ENCODE measurements around the gene GCLC. TPM values are rescaled to one million over a fixed set of nuclear protein-coding genes. Genes with fewer than 3 reads are reported as not detected.
A peak's percentile ranks its signal among the peaks of the same experiment; 100 is the strongest.
"Not testable (repeated sequence)": the region's sequence is repeated elsewhere in the genome, so short reads cannot be mapped to it uniquely, and the experiment has no call there.

Gene GCLC
- total RNA-seq, 1 donor from 2014 or later = 54.6 TPM

DNA sequence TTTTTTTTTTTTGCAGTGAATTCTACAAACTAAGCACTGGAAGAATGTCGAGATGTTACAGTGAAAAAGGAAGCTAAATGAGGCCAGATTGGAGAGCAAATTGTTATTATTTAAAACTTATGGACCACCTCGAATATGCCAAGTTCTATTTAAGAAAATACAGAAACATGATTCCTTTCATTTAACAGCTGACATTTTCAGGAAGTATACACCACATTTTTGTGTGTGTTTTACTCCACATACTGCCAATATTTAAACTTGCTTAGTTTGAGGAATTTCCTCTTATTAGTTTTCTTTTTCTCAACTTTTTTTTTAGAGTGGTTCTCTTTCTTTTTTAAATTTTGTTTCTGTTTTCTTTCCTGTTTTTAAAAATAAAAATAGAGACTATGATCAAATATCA lies 37.0 kb upstream of the GCLC start:
- H3K9me3 Mint-ChIP-seq = peaks cover 4% of the 10 kb centered on the region
- no peak for DNase-seq (ENCODE audit: extremely low spot score, unreplicated experiment)
- H3K36me3 Mint-ChIP-seq = no peaks in the 10 kb centered on the region
- H3K4me1 Mint-ChIP-seq (ENCODE audit: unreplicated experiment) = peaks cover 20% of the 10 kb centered on the region
- H3K27ac Mint-ChIP-seq = peak overlapping the region; percentile 71
- TF ChIP-seq CTCF (conservative IDR thresholded peaks at IDR 0.05) = no peak
- H3K4me3 Mint-ChIP-seq = no peak overlapping the region
- no peaks in the 10 kb centered on the region for H3K27me3 Mint-ChIP-seq

- peaks cover 20% of the 10 kb centered on the region for H3K4me1 Mint-ChIP-seq (ENCODE audit: unreplicated experiment)
- H3K36me3 Mint-ChIP-seq = no peaks in the 10 kb centered on the region
- peaks cover 4% of the 10 kb centered on the region for H3K9me3 Mint-ChIP-seq
- peak overlapping the region; percentile 71 for H3K27ac Mint-ChIP-seq
- no peaks in the 10 kb centered on the region for H3K27me3 Mint-ChIP-seq
- TF ChIP-seq CTCF (conservative IDR thresholded peaks at IDR 0.05) = no peak
- H3K4me3 Mint-ChIP-seq = peak overlapping the region; percentile 48
- DNase-seq (ENCODE audit: extremely low spot score, unreplicated experiment) = no peak
Observed at GRCh38 chr6:53581173-53581773, 36.4 kb upstream of the GCLC start.

DNA sequence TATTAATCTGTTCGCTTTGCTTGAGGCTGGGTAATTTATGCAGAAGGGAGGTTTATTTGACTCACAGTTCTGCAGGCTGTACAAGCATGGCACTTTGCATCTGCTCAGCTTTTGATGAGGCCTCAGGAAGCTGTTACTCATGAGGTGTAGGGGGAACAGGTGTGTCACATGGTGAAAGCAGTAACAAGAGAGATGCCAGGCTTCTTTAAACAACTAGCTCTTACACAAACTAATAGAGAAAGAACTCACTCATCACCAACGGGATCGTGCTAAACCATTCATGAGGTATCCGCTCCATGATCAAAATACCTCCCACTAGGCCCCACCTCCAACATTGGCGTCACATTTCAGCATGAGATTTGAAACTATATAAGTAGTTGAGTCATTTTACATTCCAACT lies 34.4 kb upstream of the GCLC start:
- no peak overlapping the region for H3K4me3 Mint-ChIP-seq
- H3K27me3 Mint-ChIP-seq = no peaks in the 10 kb centered on the region
- no peaks in the 10 kb centered on the region for H3K36me3 Mint-ChIP-seq
- peaks cover 20% of the 10 kb centered on the region for H3K4me1 Mint-ChIP-seq (ENCODE audit: unreplicated experiment)
- no peak for DNase-seq (ENCODE audit: extremely low spot score, unreplicated experiment)
- TF ChIP-seq CTCF (conservative IDR thresholded peaks at IDR 0.05) = no peak
- H3K27ac Mint-ChIP-seq = no peak overlapping the region
- H3K9me3 Mint-ChIP-seq = peaks cover 4% of the 10 kb centered on the region

GRCh38 chr6:53578371-53578770 lies 33.5 kb upstream of the GCLC start:
- Mint-ChIP-seq H3K27me3 (no peaks in the 10 kb centered on the region), H3K36me3 (no peaks in the 10 kb centered on the region), H3K9me3 (peaks cover 4% of the 10 kb centered on the region), H3K27ac (no peak overlapping the region), H3K4me1 (ENCODE audit: unreplicated experiment) (peaks cover 20% of the 10 kb centered on the region), H3K4me3 (no peak overlapping the region)
- no peak for TF ChIP-seq CTCF (conservative IDR thresholded peaks at IDR 0.05)
- no peak for DNase-seq (ENCODE audit: extremely low spot score, unreplicated experiment)

DNA sequence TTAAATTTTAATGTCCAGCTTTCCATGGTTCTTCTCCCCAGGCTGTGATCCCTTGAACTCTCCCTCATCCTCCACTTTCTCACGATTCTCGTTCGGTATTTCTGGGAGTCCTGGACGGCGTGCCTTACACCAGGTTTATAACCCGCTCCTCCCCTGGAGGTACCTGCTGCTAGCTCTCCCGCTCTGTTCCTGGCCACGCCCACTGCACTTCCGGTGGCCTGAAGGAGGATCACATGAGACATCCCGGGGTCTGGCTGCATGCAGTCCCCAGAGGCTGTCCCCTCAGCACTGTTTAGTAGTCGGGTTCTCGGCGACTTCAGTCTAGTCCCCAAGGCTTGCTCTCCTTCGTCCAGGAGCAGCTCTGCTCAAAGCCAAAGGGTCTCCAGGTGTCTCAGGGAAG lies 28.4 kb upstream of the GCLC start:
- no peaks in the 10 kb centered on the region for H3K9me3 Mint-ChIP-seq
- no peaks in the 10 kb centered on the region for H3K27me3 Mint-ChIP-seq
- H3K4me3 Mint-ChIP-seq = no peak overlapping the region
- TF ChIP-seq CTCF (conservative IDR thresholded peaks at IDR 0.05) = no peak
- no peak for DNase-seq (ENCODE audit: extremely low spot score, unreplicated experiment)
- H3K27ac Mint-ChIP-seq = no peak overlapping the region
- H3K4me1 Mint-ChIP-seq (ENCODE audit: unreplicated experiment) = no peaks in the 10 kb centered on the region
- no peaks in the 10 kb centered on the region for H3K36me3 Mint-ChIP-seq

GRCh38 chr6:53572379-53572778 lies 27.5 kb upstream of the GCLC start:
- not testable (repeated sequence) for H3K4me3 Mint-ChIP-seq; H3K9me3 Mint-ChIP-seq; H3K4me1 Mint-ChIP-seq (ENCODE audit: unreplicated experiment)

More at GRCh38 chr6:53572379-53572778, 27.5 kb upstream of the GCLC start:
- not testable (repeated sequence) for DNase-seq (ENCODE audit: extremely low spot score, unreplicated experiment); H3K36me3 Mint-ChIP-seq; H3K27ac Mint-ChIP-seq; H3K27me3 Mint-ChIP-seq
